GM10266 (cell line): ENCODE data around the gene ZMPSTE24.
"Not testable (repeated sequence)": the region's sequence is repeated elsewhere in the genome, so short reads cannot be mapped to it uniquely, and the experiment has no call there.

Experiments
- DNase-seq: peaks from one replicate; pipeline ENCODE4 v3.0.0; 2012; ENCODE audit errors: extremely low spot score
- CTCF ChIP-seq: IDR thresholded peaks from 2 replicates; pipeline ENCODE4 v1.5.1; 2012; ENCODE audit warnings: mild to moderate bottlenecking, low read depth; ENCODE audit not compliant: control insufficient read depth, insufficient read depth; ENCODE audit errors: missing control alignments

The ZMPSTE24 gene

GRCh38 chr1:40318476-40318875 lies 60.4 kb downstream of the ZMPSTE24 start:
- no peak for TF ChIP-seq CTCF
- DNase-seq, result no peak

GRCh38 chr1:40318970-40319621 lies 61.1 kb downstream of the ZMPSTE24 start:
- TF ChIP-seq CTCF, result no peak
- DNase-seq, result no peak

- DNase-seq, result not testable (repeated sequence)
Observed at GRCh38 chr1:40331403-40331802, 73.4 kb downstream of the ZMPSTE24 start.

- DNase-seq, result no peak
- no peak for TF ChIP-seq CTCF
Observed at GRCh38 chr1:40332695-40333094, 74.7 kb downstream of the ZMPSTE24 start.

GRCh38 chr1:40337443-40337842 lies 79.4 kb downstream of the ZMPSTE24 start:
- no peak for DNase-seq
- TF ChIP-seq CTCF, result no peak

GRCh38 chr1:40338745-40339419 lies 80.8 kb downstream of the ZMPSTE24 start:
- TF ChIP-seq CTCF, result peak; percentile 99
- peak; percentile 77 for DNase-seq

GRCh38 chr1:40339420-40340323 lies 81.6 kb downstream of the ZMPSTE24 start:
- DNase-seq, result no peak
- no peak for TF ChIP-seq CTCF
